Neural cell (in vitro differentiated cells): ENCODE measurements around the gene PRKCE. TPM values are rescaled to one million over a fixed set of nuclear protein-coding genes. Genes with fewer than 3 reads are reported as not detected.

Experiments
- H2AFZ ChIP-seq: fragments of 200-600, 300-800 bp; sonication (generic), shearing (Covaris generic); 2 replicates; pipeline ENCODE4 v1.6.0; 2014; ENCODE audit warnings: low read depth, mild to moderate bottlenecking, antibody characterized with exemption, low read length, moderate library complexity
- H3F3A ChIP-seq: fragments of 200-600 bp; shearing (Covaris generic); 2 replicates; pipeline ENCODE4 v1.6.1; 2016; ENCODE audit warnings: mild to moderate bottlenecking, moderate library complexity, mixed read lengths, antibody characterized with exemption, low read length; ENCODE audit not compliant: insufficient read depth, poor library complexity, severe bottlenecking
- H3K27ac ChIP-seq: fragments of 200-600, 300-800 bp; sonication (generic), shearing (Covaris generic); 2 replicates; pipeline ENCODE4 v1.5.1; 2014; ENCODE audit warnings: mild to moderate bottlenecking, low read length, moderate library complexity
- H3K27me3 ChIP-seq: fragments of 300-800, 200-600 bp; sonication (generic), shearing (Covaris generic); 2 replicates; pipeline ENCODE4 v1.6.0; 2014; ENCODE audit warnings: mild to moderate bottlenecking, low read depth, low read length, moderate library complexity; ENCODE audit not compliant: insufficient read depth
- H3K36me3 ChIP-seq: fragments of 300-800, 200-600 bp; sonication (generic), shearing (Covaris generic); 2 replicates; pipeline ENCODE4 v1.5.1; 2014; ENCODE audit warnings: mild to moderate bottlenecking, antibody characterized with exemption, low read length, moderate library complexity; ENCODE audit not compliant: insufficient read depth
- H3K4me2 ChIP-seq: fragments of 300-800, 200-600 bp; sonication (generic), shearing (Covaris generic); 2 replicates; pipeline ENCODE4 v1.6.0; 2014; ENCODE audit warnings: mild to moderate bottlenecking, low read length
- H3K4me3 ChIP-seq: fragments of 300-800, 200-600 bp; sonication (generic), shearing (Covaris generic); 2 replicates; pipeline ENCODE4 v1.5.1; 2014; ENCODE audit warnings: mild to moderate bottlenecking, low read length, moderate library complexity
- H3K79me2 ChIP-seq: fragments of 200-600 bp; shearing (Covaris generic); replicated peaks from 2 replicates; pipeline ENCODE4 v1.6.0; 2014; ENCODE audit warnings: mild to moderate bottlenecking, low read length, moderate library complexity; ENCODE audit not compliant: insufficient read depth
- H3K9ac ChIP-seq: fragments of 300-800, 200-600 bp; sonication (generic), shearing (Covaris generic); 2 replicates; pipeline ENCODE4 v1.6.1; 2016; ENCODE audit warnings: mild to moderate bottlenecking, low read length, mixed read lengths
- H3K9me2 ChIP-seq: fragments of 200-600 bp; shearing (Covaris generic); 2 replicates; pipeline ENCODE4 v1.6.1; 2016; ENCODE audit warnings: mild to moderate bottlenecking, low read length, mixed read lengths; ENCODE audit not compliant: insufficient read depth
- H3K9me3 ChIP-seq: fragments of 200-600, 300-800 bp; sonication (generic), shearing (Covaris generic); 2 replicates; pipeline ENCODE4 v1.6.1; 2016; ENCODE audit warnings: mild to moderate bottlenecking, mixed run types, low read length, moderate library complexity, mixed read lengths
- H4K20me1 ChIP-seq: fragments of 200-600 bp; shearing (Covaris generic); 2 replicates; pipeline ENCODE4 v1.6.1; 2016; ENCODE audit warnings: mild to moderate bottlenecking, mixed run types; ENCODE audit not compliant: insufficient read depth
- EP300 ChIP-seq: fragments of 450-650 bp; conservative IDR thresholded peaks from 2 replicates; pipeline ENCODE4 v1.6.1; 2014; ENCODE audit warnings: antibody characterized with exemption, mild to moderate bottlenecking, moderate library complexity; ENCODE audit not compliant: poor library complexity, severe bottlenecking
- EZH2 ChIP-seq: fragments of 200-600, 300-800 bp; shearing (Covaris generic), sonication (generic); IDR thresholded peaks from 2 replicates; pipeline ENCODE4 v1.6.1; 2014; ENCODE audit warnings: antibody characterized with exemption, low read length, borderline replicate concordance, mild to moderate bottlenecking; ENCODE audit not compliant: insufficient read depth, poor library complexity, severe bottlenecking
- MXI1 ChIP-seq: fragments of 450-650 bp; conservative IDR thresholded peaks from 2 replicates; pipeline ENCODE4 v1.6.1; 2014; ENCODE audit warnings: antibody characterized with exemption, mild to moderate bottlenecking; ENCODE audit not compliant: poor library complexity, severe bottlenecking
- POLR2AphosphoS5 ChIP-seq: IDR thresholded peaks from 2 replicates; pipeline ENCODE4 v1.6.1; 2012
- RAD21 ChIP-seq: fragments of 450-650 bp; conservative IDR thresholded peaks from 2 replicates; pipeline ENCODE4 v1.6.1; 2014; ENCODE audit warnings: antibody characterized with exemption, mild to moderate bottlenecking, moderate library complexity
- REST ChIP-seq: IDR thresholded peaks from 2 replicates; pipeline ENCODE4 v1.6.1; 2012; ENCODE audit warnings: borderline replicate concordance
- SMC3 ChIP-seq: fragments of 450-650 bp; conservative IDR thresholded peaks from 2 replicates; pipeline ENCODE4 v1.6.1; 2014; ENCODE audit warnings: antibody characterized with exemption, mild to moderate bottlenecking, moderate library complexity; ENCODE audit not compliant: poor library complexity
- TAF1 ChIP-seq: IDR thresholded peaks from 2 replicates; pipeline ENCODE4 v1.6.1; 2012; ENCODE audit warnings: low read depth
- polyA plus RNA-seq: library from polyadenylated mRNA; depleted of rRNA; stranded (reverse); fragments of >200 nt; gene quantifications from 2 replicates; pipeline ENCODE4 v1.2.3, GENCODE V29; 2014
- TF ChIP-seq, protein P1 (sequence below): fragments of 450-650 bp; IDR thresholded peaks from 2 replicates; pipeline ENCODE4 v1.5.1; 2014; ENCODE audit warnings: antibody characterized with exemption, mild to moderate bottlenecking, moderate library complexity; ENCODE audit not compliant: poor library complexity, severe bottlenecking

PRKCE gene
- polyA plus RNA-seq, 1 donor from 2014 or later: 5.4 TPM

- Histone ChIP-seq H3K36me3 (no peaks in the 10 kb centered on the region), H3F3A (no peaks in the 10 kb centered on the region), H3K4me3 (no peak overlapping the region), H3K9ac (no peak overlapping the region), H3K27ac (no peak overlapping the region), H4K20me1 (no peaks in the 10 kb centered on the region), H3K79me2 (no peaks in the 10 kb centered on the region), H3K27me3 (no peaks in the 10 kb centered on the region), H3K9me3 (no peaks in the 10 kb centered on the region), H3K9me2 (no peaks in the 10 kb centered on the region), H3K4me2 (no peak overlapping the region), H2AFZ (no peak overlapping the region)
- TF ChIP-seq TAF1: no peak
- TF ChIP-seq EZH2: no peak
- TF ChIP-seq EP300: no peak
- TF ChIP-seq RAD21: no peak
- no peak for TF ChIP-seq SMC3
- no peak for TF ChIP-seq MXI1
- no peak for TF ChIP-seq POLR2AphosphoS5
- TF ChIP-seq, protein P1, sequence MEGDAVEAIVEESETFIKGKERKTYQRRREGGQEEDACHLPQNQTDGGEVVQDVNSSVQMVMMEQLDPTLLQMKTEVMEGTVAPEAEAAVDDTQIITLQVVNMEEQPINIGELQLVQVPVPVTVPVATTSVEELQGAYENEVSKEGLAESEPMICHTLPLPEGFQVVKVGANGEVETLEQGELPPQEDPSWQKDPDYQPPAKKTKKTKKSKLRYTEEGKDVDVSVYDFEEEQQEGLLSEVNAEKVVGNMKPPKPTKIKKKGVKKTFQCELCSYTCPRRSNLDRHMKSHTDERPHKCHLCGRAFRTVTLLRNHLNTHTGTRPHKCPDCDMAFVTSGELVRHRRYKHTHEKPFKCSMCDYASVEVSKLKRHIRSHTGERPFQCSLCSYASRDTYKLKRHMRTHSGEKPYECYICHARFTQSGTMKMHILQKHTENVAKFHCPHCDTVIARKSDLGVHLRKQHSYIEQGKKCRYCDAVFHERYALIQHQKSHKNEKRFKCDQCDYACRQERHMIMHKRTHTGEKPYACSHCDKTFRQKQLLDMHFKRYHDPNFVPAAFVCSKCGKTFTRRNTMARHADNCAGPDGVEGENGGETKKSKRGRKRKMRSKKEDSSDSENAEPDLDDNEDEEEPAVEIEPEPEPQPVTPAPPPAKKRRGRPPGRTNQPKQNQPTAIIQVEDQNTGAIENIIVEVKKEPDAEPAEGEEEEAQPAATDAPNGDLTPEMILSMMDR: no peak
- no peak for TF ChIP-seq REST
These were observed 527.7 kb downstream of the PRKCE start for GRCh38 chr2:46179037-46179621.

GRCh38 chr2:46180189-46180588 is 528.7 kb downstream of the PRKCE start:
- no peaks in the 10 kb centered on the region for H3F3A ChIP-seq
- no peaks in the 10 kb centered on the region for H3K27me3 ChIP-seq
- no peaks in the 10 kb centered on the region for H3K9me3 ChIP-seq
- no peak overlapping the region for H3K4me2 ChIP-seq
- no peak overlapping the region for H3K27ac ChIP-seq
- TF ChIP-seq TAF1 (no peak), RAD21 (no peak), REST (no peak), POLR2AphosphoS5 (no peak), EP300 (no peak), MXI1 (no peak), EZH2 (no peak), SMC3 (no peak)
- TF ChIP-seq, protein P1: no peak
- H2AFZ ChIP-seq: no peak overlapping the region
- no peaks in the 10 kb centered on the region for H3K36me3 ChIP-seq
- no peaks in the 10 kb centered on the region for H4K20me1 ChIP-seq
- H3K79me2 ChIP-seq: no peaks in the 10 kb centered on the region
- no peak overlapping the region for H3K4me3 ChIP-seq
- no peaks in the 10 kb centered on the region for H3K9me2 ChIP-seq
- no peak overlapping the region for H3K9ac ChIP-seq
